GM12878 (cell line): ENCODE results near the gene PDE8B. TPM values are rescaled to one million over a fixed set of nuclear protein-coding genes. Genes with fewer than 3 reads are reported as not detected.

Source experiments
- BCL11A ChIP-seq: IDR thresholded peaks from 2 replicates; pipeline ENCODE4 v1.6.1; 2011; ENCODE audit warnings: low read depth, low read length
- BRCA1 ChIP-seq: IDR thresholded peaks from 2 replicates; pipeline ENCODE4 v1.6.1; 2011; ENCODE audit warnings: low read depth, low read length, improper control_type of control experiment
- CHD2 ChIP-seq: IDR thresholded peaks from 2 replicates; pipeline ENCODE4 v1.6.1; 2011; ENCODE audit warnings: low read depth, low read length, improper control_type of control experiment, borderline replicate concordance
- DPF2 ChIP-seq: fragments of 450-650 bp; IDR thresholded peaks from 2 replicates; pipeline ENCODE4 v1.6.1; 2017; ENCODE audit warnings: mild to moderate bottlenecking
- GATAD2B ChIP-seq: fragments of 450-650 bp; conservative IDR thresholded peaks from 2 replicates; pipeline ENCODE4 v1.6.1; 2017; ENCODE audit warnings: low read depth, mild to moderate bottlenecking, moderate library complexity
- IKZF1 ChIP-seq: fragments of 450-650 bp; conservative IDR thresholded peaks from 2 replicates; pipeline ENCODE4 v1.6.1; 2017; ENCODE audit warnings: antibody characterized with exemption, mild to moderate bottlenecking
- IKZF2 ChIP-seq, 2 experiments: fragments of 450-650 bp; IDR thresholded peaks; 2 replicates each; pipeline ENCODE4 v1.6.1; 2017; ENCODE audit warnings: mild to moderate bottlenecking in 2 of 2, moderate library complexity in 2 of 2
- MEF2B ChIP-seq: fragments of 450-650 bp; IDR thresholded peaks from 2 replicates; pipeline ENCODE4 v1.6.1; 2018; ENCODE audit warnings: mild to moderate bottlenecking, moderate library complexity; ENCODE audit not compliant: partially characterized antibody, poor library complexity, severe bottlenecking
- MLLT1 ChIP-seq: fragments of 450-650 bp; IDR thresholded peaks from 2 replicates; pipeline ENCODE4 v1.6.1; 2016; ENCODE audit warnings: mild to moderate bottlenecking
- MYB ChIP-seq: fragments of 150-350 bp; IDR thresholded peaks from 2 replicates; pipeline ENCODE4 v1.6.1; 2014; ENCODE audit warnings: mild to moderate bottlenecking, low read depth, low read length, borderline replicate concordance
- SP1 ChIP-seq: IDR thresholded peaks from one replicate; pipeline ENCODE4 v1.6.1; 2011; ENCODE audit warnings: low read depth, low read length
- STAT3 ChIP-seq: IDR thresholded peaks from 2 replicates; pipeline ENCODE4 v1.6.1; 2011; ENCODE audit warnings: low read depth, low read length, improper control_type of control experiment
- ZBTB4 ChIP-seq: fragments of 450-650 bp; formaldehyde crosslinking; IDR thresholded peaks from 2 replicates; pipeline ENCODE4 v1.4.0; 2022; ENCODE audit warnings: mild to moderate bottlenecking, moderate library complexity
- ZBTB40 ChIP-seq: fragments of 450-650 bp; IDR thresholded peaks from 2 replicates; pipeline ENCODE4 v1.6.1; 2016; ENCODE audit warnings: mild to moderate bottlenecking, moderate library complexity, borderline replicate concordance
- polyA plus RNA-seq, 11 experiments: library from polyadenylated mRNA; depleted of rRNA in 4 of 11; unstranded in 6 of 11; stranded (reverse) in 5 of 11; fragments of >200 nt; fragmentation: Nextera tagmentation in 4 of 11; fragmentation: Illumina TruSeq in 1 of 11; extraction: Ambion mirVana in 4 of 11; extraction: Trizol in 1 of 11; gene quantifications; 1 replicate in 1 of 11; 2 replicates in 10 of 11; pipeline versions ENCODE4 v1.2.1 to v1.2.3, GENCODE V29; 2011 to 2016; ENCODE audit warnings: inconsistent platforms in 2 of 11, missing spikeins in 2 of 11, low read depth in 1 of 11
- total RNA-seq, 4 experiments: library from RNA; depleted of rRNA in 3 of 4; stranded (reverse); fragments of >200 nt in 3 of 4; fragmentation: Illumina TruSeq in 1 of 4; extraction: Trizol in 1 of 4; gene quantifications; 2 replicates each; pipeline versions ENCODE4 v1.2.1 to v1.2.3, GENCODE V29; 2013 to 2021

PDE8B gene
- total and polyA plus RNA-seq, 10 of the 15 experiments (the other 5 are each of a cell fraction or from before 2014, with no cell fraction given): 0.03 to 0.44 (median 0.20) TPM; not detected in 3

- TF ChIP-seq ZBTB4 (CRISPR knock-in tag): no peak
- no peak for TF ChIP-seq MYB
- peak; percentile 56; the same call in 1 of the 2 replicates for TF ChIP-seq CHD2
- TF ChIP-seq MEF2B: peak; percentile 44
- TF ChIP-seq BCL11A: peak; percentile 65; the same call in 1 of the 2 replicates
- TF ChIP-seq BRCA1: no peak
- TF ChIP-seq GATAD2B: peak; percentile 65; the same call in 1 of the 2 replicates
- 0 out of 2 replicates have a peak, but pooled peaks have one; percentile 37 for TF ChIP-seq DPF2
- TF ChIP-seq IKZF2 (IDR thresholded peaks at IDR 0.05): peak; percentile 82 to 84
- no peak for TF ChIP-seq ZBTB40
- TF ChIP-seq SP1: no peak
- TF ChIP-seq IKZF1: peak; percentile 70
- TF ChIP-seq MLLT1: peak; percentile 43; the same call in 1 of the 2 replicates
- no peak for TF ChIP-seq STAT3
These were observed 185.5 kb downstream of the PDE8B start (continued) for GRCh38 chr5:77396017-77396416.
